Tibial artery (tissue), 4 donors: ENCODE data around the gene AKAP13.
"Not testable (repeated sequence)": the region's sequence is repeated elsewhere in the genome, so short reads cannot be mapped to it uniquely, and the experiment has no call there.

Source experiments
- DNase-seq, 2 donors: peaks; one replicate each; pipeline ENCODE4 v3.0.0-alpha.2; 2019
- H3K27ac ChIP-seq, 2 donors: fragments of 200-600 bp; sonication (generic) in 1 of 2; 1 replicate in 1 of 2; 2 replicates in 1 of 2; pipeline ENCODE4 v1.5.1; 2018 to 2019; ENCODE audit warnings: mild to moderate bottlenecking in 1 of 2
- H3K27me3 ChIP-seq, 2 donors: fragments of 200-600 bp; sonication (generic) in 1 of 2; one replicate each; pipeline versions ENCODE4 v1.5.1 to v1.6.0; 2016 to 2019
- H3K36me3 ChIP-seq, 3 donors: fragments of 200-600 bp; sonication (generic) in 2 of 3; one replicate each; pipeline ENCODE4 v1.5.1; 2016 to 2019; ENCODE audit warnings: mild to moderate bottlenecking in 2 of 3
- H3K4me1 ChIP-seq, 4 donors: fragments of 200-600 bp; sonication (generic) in 2 of 4; 1 replicate in 3 of 4; 2 replicates in 1 of 4; pipeline ENCODE4 v1.5.1; 2016 to 2019
- H3K4me3 ChIP-seq, 2 donors: fragments of 200-600 bp; sonication (generic) in 1 of 2; 1 replicate in 1 of 2; 2 replicates in 1 of 2; pipeline ENCODE4 v1.5.1; 2018 to 2019; ENCODE audit warnings: mild to moderate bottlenecking in 2 of 2
- H3K9me3 ChIP-seq, 3 donors: fragments of 200-600 bp; sonication (generic) in 1 of 3; one replicate each; pipeline ENCODE4 v1.5.1; 2016 to 2019
- intact Hi-C: fragments of 100-400 bp; cut with DNase I; formaldehyde crosslinking; loops from one replicate; pipeline ENCODE4 v1.15.0; 2023; ENCODE audit warnings: low total_unique reads
- TF ChIP-seq, protein P1 (sequence below), 2 experiments: fragments of 200-600 bp in 1 of 2; fragments of 450-650 bp in 1 of 2; IDR thresholded peaks; one replicate each; pipeline ENCODE4 v1.5.1; 2017 to 2019; ENCODE audit warnings: antibody characterized with exemption in 2 of 2, mild to moderate bottlenecking in 1 of 2, moderate library complexity in 1 of 2

The AKAP13 gene

DNA sequence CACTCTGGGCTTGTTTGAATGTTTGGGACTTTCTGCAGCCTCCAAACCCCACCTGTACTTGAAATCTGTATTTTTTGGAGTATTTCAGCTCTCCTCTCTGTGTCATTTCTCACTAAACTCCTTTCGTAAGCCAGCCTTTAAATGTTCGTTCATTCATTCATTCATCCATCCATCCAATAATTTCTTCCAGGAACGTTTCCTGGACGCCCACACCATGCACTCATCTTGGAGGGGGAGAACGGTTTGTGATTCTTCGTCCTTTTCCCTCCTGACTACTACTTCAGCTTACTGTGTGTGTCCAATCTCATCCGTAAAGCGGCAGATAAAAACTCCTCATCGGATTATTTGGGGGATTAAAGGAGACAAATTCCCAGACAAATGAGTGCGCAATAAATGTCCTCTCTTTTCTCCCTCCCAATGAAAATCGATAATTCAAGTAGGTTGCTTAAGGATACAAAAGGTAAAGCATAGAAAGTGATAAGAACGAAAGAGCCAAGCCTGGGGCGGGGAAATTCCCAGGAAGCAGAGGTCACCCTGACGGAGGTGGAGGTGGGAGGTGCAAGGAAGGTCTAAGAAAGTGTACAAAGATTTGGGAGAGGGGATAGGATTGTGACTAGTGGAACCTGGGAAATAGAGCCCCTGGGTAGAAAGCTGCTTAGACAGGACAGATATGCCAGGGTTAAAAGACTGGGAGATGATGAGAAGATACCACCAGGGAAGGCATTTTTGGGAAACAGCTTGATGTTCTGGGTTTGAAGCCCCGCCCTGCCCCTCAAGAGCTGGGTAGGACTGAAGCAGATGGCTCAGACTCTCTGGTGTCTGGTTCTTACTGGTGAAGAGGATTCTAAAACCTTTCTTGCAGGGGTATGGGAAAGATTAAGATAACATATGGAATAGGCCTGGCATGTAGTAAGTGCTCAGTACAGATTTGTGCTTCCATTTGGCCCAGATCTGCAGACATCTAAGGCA is 415.2 kb downstream of the AKAP13 start:
- Histone ChIP-seq H3K4me3 (peak overlapping the region; percentile 80 to 99), H3K36me3 (no peaks in the 10 kb centered on the region), H3K27ac (peak overlapping the region; percentile 84 to 93), H3K27me3 (no peaks in the 10 kb centered on the region), H3K4me1 (peaks cover 0 to 27% (median 24%) of the 10 kb centered on the region in 4 donors), H3K9me3 (no peaks in the 10 kb centered on the region)
- intact Hi-C loops = no loop called here
- DNase-seq = no peak
- TF ChIP-seq, protein P1, sequence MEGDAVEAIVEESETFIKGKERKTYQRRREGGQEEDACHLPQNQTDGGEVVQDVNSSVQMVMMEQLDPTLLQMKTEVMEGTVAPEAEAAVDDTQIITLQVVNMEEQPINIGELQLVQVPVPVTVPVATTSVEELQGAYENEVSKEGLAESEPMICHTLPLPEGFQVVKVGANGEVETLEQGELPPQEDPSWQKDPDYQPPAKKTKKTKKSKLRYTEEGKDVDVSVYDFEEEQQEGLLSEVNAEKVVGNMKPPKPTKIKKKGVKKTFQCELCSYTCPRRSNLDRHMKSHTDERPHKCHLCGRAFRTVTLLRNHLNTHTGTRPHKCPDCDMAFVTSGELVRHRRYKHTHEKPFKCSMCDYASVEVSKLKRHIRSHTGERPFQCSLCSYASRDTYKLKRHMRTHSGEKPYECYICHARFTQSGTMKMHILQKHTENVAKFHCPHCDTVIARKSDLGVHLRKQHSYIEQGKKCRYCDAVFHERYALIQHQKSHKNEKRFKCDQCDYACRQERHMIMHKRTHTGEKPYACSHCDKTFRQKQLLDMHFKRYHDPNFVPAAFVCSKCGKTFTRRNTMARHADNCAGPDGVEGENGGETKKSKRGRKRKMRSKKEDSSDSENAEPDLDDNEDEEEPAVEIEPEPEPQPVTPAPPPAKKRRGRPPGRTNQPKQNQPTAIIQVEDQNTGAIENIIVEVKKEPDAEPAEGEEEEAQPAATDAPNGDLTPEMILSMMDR (IDR thresholded peaks at IDR 0.05) = no peak

DNA sequence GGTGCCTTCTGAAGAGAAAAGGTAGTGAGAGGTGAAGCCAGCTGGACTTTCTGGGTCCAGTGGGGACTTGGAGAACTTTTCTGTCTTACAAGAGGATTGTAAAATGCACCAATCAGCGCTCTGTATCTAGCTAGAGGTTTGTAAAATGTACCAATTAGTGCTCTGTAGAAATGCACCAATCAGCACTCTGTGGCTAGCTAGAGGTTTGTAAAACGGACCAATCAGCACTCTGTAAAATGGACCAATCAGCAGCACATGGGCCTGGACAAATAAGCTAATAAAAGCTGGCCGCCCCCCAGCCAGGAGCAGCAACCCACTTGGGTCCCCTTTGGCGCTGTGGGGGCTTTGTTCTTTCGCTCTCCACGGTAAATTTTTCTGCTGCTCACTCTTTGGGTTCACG is 416.0 kb downstream of the AKAP13 start:
- H3K27ac ChIP-seq, H3K9me3 ChIP-seq, DNase-seq, H3K4me3 ChIP-seq, H3K36me3 ChIP-seq, H3K27me3 ChIP-seq, intact Hi-C loops: not testable (repeated sequence)
- peaks cover 0 to 28% (median 25%) of the 10 kb centered on the region in 4 donors for H3K4me1 ChIP-seq
